Measurements from ENCODE around the gene SPTLC1. TPM values are rescaled to one million over a fixed set of nuclear protein-coding genes. Genes with fewer than 3 reads are reported as not detected.
A peak's percentile ranks its signal among the peaks of the same experiment; 100 is the strongest.
"Not testable (repeated sequence)": the region's sequence is repeated elsewhere in the genome, so short reads cannot be mapped to it uniquely, and the experiment has no call there.

SPTLC1 gene
- total and polyA plus RNA-seq, 2 experiments from 2014 or later: 54.8 to 100 TPM

DNA sequence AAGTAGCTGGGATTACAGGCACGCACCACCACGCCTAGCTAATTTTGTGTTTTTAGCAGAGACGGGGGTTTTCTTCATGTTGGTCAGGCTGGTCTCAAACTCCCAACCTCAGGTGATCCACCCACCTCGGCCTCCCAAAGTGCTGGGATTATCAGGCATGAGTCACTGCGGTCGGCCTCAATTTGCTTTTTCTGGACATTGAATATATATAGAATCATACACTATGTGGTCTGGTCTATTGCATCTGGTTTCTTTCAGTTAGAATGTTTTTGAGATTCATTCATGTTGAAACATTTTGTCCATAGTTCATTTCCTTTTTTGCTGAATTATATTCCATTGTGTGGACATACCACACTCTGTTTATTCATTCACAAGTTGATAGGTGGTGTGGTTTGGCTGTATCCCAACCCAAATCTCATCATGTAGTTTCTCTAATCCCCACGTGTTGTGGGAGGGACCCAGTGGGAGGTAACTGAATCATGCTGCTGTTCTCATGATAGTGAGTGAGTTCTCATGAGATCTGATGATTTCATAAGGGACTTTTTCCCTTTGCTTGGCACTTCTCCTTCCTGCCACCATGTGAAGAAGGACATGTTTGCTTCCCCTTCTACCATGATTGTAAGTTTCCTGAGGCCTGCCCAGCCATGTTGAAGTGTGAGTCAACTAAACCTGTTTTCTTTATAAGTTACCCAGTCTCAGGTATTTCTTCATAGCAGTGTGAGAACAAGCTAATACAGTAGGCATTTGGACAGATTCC is 93.2 kb downstream of the SPTLC1 start:
- ATAC-seq; H2AFZ ChIP-seq; H3K4me3 Mint-ChIP-seq; H3K4me3 ChIP-seq; H3K27ac ChIP-seq (ENCODE audit: low read depth); H3K4me2 ChIP-seq; H3K36me3 ChIP-seq (ENCODE audit: insufficient read depth); H3K27me3 Mint-ChIP-seq (ENCODE audit: insufficient read depth, low read depth, poor library complexity); H3K4me1 ChIP-seq (ENCODE audit: insufficient read depth); H3K9me3 Mint-ChIP-seq; H3K79me2 ChIP-seq (replicated peaks; ENCODE audit: insufficient read depth); H3K9me2 ChIP-seq (ENCODE audit: insufficient read depth); H3K27me3 ChIP-seq (ENCODE audit: insufficient read depth); H3K36me3 Mint-ChIP-seq (ENCODE audit: low read depth); H4K20me1 ChIP-seq (replicated peaks; ENCODE audit: insufficient read depth); H3F3A ChIP-seq (replicated peaks; ENCODE audit: low read depth); H3K4me1 Mint-ChIP-seq; H3K27ac Mint-ChIP-seq: not testable (repeated sequence)
- DNase-seq (ENCODE audit: low spot score): peak; percentile 12

DNA sequence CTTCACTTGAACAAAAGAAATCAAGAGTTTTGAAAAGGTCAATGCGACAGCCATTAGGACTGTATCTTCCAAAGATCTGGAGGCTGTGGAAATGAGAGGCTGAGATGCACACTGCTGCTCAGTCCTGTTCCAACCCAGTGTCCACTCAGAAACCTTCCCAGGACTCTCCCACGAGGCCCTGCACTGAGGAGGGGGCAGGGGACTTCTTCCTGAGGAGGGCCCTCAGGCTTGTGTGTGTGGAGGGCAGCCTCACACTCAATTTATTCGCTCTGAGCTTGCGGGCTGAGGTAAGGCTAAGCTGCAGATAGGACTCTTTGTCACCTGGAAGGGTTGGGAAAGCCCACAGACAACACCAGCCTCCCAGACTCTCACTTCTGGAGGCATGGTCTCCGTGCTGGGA is 95.6 kb downstream of the SPTLC1 start:
- no peak overlapping the region for H3K27ac Mint-ChIP-seq
- ATAC-seq (peak; percentile 29; the same call in 1 of the 3 replicates), DNase-seq (ENCODE audit: low spot score) (no peak)
- no peak overlapping the region for H3K4me3 Mint-ChIP-seq
- H3K79me2 ChIP-seq (replicated peaks; ENCODE audit: insufficient read depth): no peaks in the 10 kb centered on the region
- no peak overlapping the region for H3K4me3 ChIP-seq
- no peaks in the 10 kb centered on the region for H3K27me3 Mint-ChIP-seq (ENCODE audit: insufficient read depth, low read depth, poor library complexity)
- H4K20me1 ChIP-seq (replicated peaks; ENCODE audit: insufficient read depth): no peaks in the 10 kb centered on the region
- H3K4me2 ChIP-seq: no peak overlapping the region
- no peaks in the 10 kb centered on the region for H3K9me3 Mint-ChIP-seq
- no peak overlapping the region for H3K27ac ChIP-seq (ENCODE audit: low read depth)
- H3F3A ChIP-seq (replicated peaks; ENCODE audit: low read depth): no peaks in the 10 kb centered on the region
- H2AFZ ChIP-seq: peak overlapping the region; percentile 32; the same call in 1 of the 2 replicates
- H3K36me3 ChIP-seq (ENCODE audit: insufficient read depth): no peaks in the 10 kb centered on the region
- H3K9me2 ChIP-seq (ENCODE audit: insufficient read depth): no peaks in the 10 kb centered on the region
- no peaks in the 10 kb centered on the region for H3K27me3 ChIP-seq (ENCODE audit: insufficient read depth)
- H3K4me1 ChIP-seq (ENCODE audit: insufficient read depth): no peaks in the 10 kb centered on the region
- H3K36me3 Mint-ChIP-seq (ENCODE audit: low read depth): no peaks in the 10 kb centered on the region
- H3K4me1 Mint-ChIP-seq: peaks cover 7% of the 10 kb centered on the region; the same call in 2 of the 3 replicates
- TF ChIP-seq ZNF462 (CRISPR knock-in tag; IDR thresholded peaks at IDR 0.05) (no peak), ZNF114 (CRISPR knock-in tag; IDR thresholded peaks at IDR 0.05) (no peak), CREB1 (CRISPR knock-in tag; IDR thresholded peaks at IDR 0.05; ENCODE audit: low read depth) (no peak), CTCF (conservative IDR thresholded peaks at IDR 0.05; ENCODE audit: low read depth in 2 of 2) (no peak), REST (IDR thresholded peaks at IDR 0.05; ENCODE audit: unreplicated experiment) (no peak), EZH2phosphoT487 (IDR thresholded peaks at IDR 0.05; ENCODE audit: unreplicated experiment) (no peak), NANOG (IDR thresholded peaks at IDR 0.05; ENCODE audit: borderline replicate concordance) (no peak)
- TF ChIP-seq, protein P1, sequence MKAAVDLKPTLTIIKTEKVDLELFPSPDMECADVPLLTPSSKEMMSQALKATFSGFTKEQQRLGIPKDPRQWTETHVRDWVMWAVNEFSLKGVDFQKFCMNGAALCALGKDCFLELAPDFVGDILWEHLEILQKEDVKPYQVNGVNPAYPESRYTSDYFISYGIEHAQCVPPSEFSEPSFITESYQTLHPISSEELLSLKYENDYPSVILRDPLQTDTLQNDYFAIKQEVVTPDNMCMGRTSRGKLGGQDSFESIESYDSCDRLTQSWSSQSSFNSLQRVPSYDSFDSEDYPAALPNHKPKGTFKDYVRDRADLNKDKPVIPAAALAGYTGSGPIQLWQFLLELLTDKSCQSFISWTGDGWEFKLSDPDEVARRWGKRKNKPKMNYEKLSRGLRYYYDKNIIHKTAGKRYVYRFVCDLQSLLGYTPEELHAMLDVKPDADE (IDR thresholded peaks at IDR 0.05): no peak
